ENCODE data around the gene FNBP1.

The FNBP1 gene

DNA sequence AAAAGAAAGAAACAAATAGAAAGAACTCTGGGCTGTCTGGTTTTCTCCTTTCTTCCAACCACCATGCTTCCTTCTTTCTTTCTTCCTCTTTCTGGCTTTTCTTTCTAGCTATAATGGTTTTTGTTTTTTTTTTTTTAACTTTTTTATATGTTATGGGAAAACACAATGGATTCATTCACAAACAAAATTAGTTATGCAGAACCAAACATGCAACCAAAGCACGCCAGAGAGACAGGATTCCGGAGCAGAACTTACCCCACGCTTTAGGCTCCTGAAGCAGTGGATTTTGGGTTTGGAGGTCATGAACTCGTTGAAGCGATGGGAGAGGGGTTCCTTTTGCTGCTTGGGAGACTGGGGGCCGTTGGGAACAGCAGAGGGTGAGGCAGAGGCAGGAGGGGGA, 119.4 kb downstream of the FNBP1 start:
- TF ChIP-seq POLR2AphosphoS5 (IDR thresholded peaks at IDR 0.05; ENCODE audit: low read depth) (no peak), SPI1 (IDR thresholded peaks at IDR 0.05; ENCODE audit: borderline replicate concordance, low read depth) (no peak), GABPA (IDR thresholded peaks at IDR 0.05; ENCODE audit: low read depth) (no peak)
- TF ChIP-seq, protein P1, sequence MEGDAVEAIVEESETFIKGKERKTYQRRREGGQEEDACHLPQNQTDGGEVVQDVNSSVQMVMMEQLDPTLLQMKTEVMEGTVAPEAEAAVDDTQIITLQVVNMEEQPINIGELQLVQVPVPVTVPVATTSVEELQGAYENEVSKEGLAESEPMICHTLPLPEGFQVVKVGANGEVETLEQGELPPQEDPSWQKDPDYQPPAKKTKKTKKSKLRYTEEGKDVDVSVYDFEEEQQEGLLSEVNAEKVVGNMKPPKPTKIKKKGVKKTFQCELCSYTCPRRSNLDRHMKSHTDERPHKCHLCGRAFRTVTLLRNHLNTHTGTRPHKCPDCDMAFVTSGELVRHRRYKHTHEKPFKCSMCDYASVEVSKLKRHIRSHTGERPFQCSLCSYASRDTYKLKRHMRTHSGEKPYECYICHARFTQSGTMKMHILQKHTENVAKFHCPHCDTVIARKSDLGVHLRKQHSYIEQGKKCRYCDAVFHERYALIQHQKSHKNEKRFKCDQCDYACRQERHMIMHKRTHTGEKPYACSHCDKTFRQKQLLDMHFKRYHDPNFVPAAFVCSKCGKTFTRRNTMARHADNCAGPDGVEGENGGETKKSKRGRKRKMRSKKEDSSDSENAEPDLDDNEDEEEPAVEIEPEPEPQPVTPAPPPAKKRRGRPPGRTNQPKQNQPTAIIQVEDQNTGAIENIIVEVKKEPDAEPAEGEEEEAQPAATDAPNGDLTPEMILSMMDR (IDR thresholded peaks at IDR 0.05; ENCODE audit: insufficient read depth, low read length) = no peak
- H3K4me3 ChIP-seq (replicated peaks; ENCODE audit: insufficient read depth, low read length) = no peak overlapping the region
- no peaks in the 10 kb centered on the region for H3K27me3 ChIP-seq (ENCODE audit: insufficient read depth, poor library complexity, severe bottlenecking)
- DNase-seq (ENCODE audit: low read depth in 1 of 2, low spot score in 1 of 2) = no peak
- peak overlapping the region; percentile 47 for H3K27ac ChIP-seq (replicated peaks)

DNA sequence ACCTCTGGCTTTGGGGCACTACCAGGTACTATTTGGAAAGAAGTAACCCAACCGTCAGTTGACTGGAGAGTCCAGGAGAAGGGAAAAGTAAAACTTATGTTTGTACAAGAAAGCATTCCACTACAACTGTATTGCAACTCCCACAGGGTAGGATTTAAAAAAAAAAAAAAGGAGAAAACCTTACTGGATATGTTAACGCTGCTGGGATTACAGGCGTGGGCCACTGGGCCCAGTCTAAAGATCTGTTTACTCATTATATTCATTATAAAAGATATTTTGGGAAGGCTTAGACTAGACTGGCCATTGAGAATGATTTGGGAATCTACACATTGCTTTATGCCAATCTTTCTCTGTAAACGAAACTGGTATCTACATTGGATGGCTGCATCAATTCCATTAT, 121.1 kb downstream of the FNBP1 start:
- Histone ChIP-seq H3K27me3 (ENCODE audit: insufficient read depth, poor library complexity, severe bottlenecking) (no peaks in the 10 kb centered on the region), H3K4me3 (replicated peaks; ENCODE audit: insufficient read depth, low read length) (no peak overlapping the region), H3K27ac (replicated peaks) (no peak overlapping the region)
- DNase-seq (ENCODE audit: low read depth in 1 of 2, low spot score in 1 of 2) = no peak
- TF ChIP-seq, protein P1 (IDR thresholded peaks at IDR 0.05; ENCODE audit: insufficient read depth, low read length) = no peak

DNA sequence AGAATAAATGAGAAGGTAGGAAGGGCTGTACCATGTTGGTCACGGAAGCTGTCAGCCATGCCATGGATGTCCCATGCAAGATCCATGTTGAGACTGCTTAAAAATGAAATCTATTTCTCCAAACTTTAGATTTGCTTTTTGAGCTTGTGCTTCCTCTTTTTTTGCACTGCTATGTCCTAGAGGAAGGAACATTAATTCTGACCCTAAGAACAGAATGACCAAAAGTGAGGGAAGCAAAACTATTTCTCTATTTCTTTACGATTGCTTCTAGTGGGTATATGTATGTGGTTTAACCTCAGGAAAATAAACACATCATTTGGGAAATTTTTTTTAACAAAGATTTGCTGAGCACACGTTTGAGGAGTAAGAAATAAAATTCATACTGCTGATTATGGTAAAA, 123.1 kb downstream of the FNBP1 start:
- no peak overlapping the region for H3K27ac ChIP-seq (replicated peaks)
- TF ChIP-seq, protein P2, sequence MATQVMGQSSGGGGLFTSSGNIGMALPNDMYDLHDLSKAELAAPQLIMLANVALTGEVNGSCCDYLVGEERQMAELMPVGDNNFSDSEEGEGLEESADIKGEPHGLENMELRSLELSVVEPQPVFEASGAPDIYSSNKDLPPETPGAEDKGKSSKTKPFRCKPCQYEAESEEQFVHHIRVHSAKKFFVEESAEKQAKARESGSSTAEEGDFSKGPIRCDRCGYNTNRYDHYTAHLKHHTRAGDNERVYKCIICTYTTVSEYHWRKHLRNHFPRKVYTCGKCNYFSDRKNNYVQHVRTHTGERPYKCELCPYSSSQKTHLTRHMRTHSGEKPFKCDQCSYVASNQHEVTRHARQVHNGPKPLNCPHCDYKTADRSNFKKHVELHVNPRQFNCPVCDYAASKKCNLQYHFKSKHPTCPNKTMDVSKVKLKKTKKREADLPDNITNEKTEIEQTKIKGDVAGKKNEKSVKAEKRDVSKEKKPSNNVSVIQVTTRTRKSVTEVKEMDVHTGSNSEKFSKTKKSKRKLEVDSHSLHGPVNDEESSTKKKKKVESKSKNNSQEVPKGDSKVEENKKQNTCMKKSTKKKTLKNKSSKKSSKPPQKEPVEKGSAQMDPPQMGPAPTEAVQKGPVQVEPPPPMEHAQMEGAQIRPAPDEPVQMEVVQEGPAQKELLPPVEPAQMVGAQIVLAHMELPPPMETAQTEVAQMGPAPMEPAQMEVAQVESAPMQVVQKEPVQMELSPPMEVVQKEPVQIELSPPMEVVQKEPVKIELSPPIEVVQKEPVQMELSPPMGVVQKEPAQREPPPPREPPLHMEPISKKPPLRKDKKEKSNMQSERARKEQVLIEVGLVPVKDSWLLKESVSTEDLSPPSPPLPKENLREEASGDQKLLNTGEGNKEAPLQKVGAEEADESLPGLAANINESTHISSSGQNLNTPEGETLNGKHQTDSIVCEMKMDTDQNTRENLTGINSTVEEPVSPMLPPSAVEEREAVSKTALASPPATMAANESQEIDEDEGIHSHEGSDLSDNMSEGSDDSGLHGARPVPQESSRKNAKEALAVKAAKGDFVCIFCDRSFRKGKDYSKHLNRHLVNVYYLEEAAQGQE (IDR thresholded peaks at IDR 0.05; ENCODE audit: insufficient replicate concordance, low read depth) = no peak
- TF ChIP-seq SPI1 (IDR thresholded peaks at IDR 0.05; ENCODE audit: borderline replicate concordance, low read depth) (peak; percentile 68; the same call in 1 of the 2 replicates), POLR2AphosphoS5 (IDR thresholded peaks at IDR 0.05; ENCODE audit: low read depth) (no peak)
- TF ChIP-seq, protein P1 (IDR thresholded peaks at IDR 0.05; ENCODE audit: insufficient read depth, low read length) = no peak
- DNase-seq (ENCODE audit: low read depth in 1 of 2, low spot score in 1 of 2) = no peak
- no peak overlapping the region for H3K4me3 ChIP-seq (replicated peaks; ENCODE audit: insufficient read depth, low read length)
- H3K27me3 ChIP-seq (ENCODE audit: insufficient read depth, poor library complexity, severe bottlenecking) = no peaks in the 10 kb centered on the region

DNA sequence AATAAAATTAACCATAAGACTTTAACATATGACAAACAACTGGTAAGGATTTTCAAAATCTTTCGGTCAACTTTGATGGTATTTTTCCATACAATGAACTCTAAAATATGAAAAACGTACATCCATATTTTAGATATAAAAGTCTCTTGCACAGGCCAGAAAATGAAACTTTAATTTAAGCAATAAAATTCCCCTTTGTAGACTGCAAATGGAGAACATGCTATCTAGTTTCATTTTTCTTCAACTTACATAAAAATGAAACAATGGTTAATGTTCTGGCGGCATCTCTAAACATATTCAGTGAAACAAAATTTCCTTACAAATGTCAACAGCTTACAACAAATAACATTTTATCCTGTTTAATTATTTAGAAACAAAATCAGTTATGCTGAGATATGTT, 123.7 kb downstream of the FNBP1 start:
- TF ChIP-seq SPI1 (IDR thresholded peaks at IDR 0.05; ENCODE audit: borderline replicate concordance, low read depth) (no peak), POLR2AphosphoS5 (IDR thresholded peaks at IDR 0.05; ENCODE audit: low read depth) (no peak), GABPA (IDR thresholded peaks at IDR 0.05; ENCODE audit: low read depth) (no peak)
- TF ChIP-seq, protein P2 (IDR thresholded peaks at IDR 0.05; ENCODE audit: insufficient replicate concordance, low read depth) = no peak
- TF ChIP-seq, protein P1 (IDR thresholded peaks at IDR 0.05; ENCODE audit: insufficient read depth, low read length) = no peak
- H3K27me3 ChIP-seq (ENCODE audit: insufficient read depth, poor library complexity, severe bottlenecking) = no peaks in the 10 kb centered on the region
- H3K27ac ChIP-seq (replicated peaks) = no peak overlapping the region
- DNase-seq (ENCODE audit: low read depth in 1 of 2, low spot score in 1 of 2) = no peak
- no peak overlapping the region for H3K4me3 ChIP-seq (replicated peaks; ENCODE audit: insufficient read depth, low read length)
